Astrocyte (in vitro differentiated cells and primary cell): ENCODE measurements around the gene INAFM1.

Source experiments
- CTCF ChIP-seq: IDR thresholded peaks from 2 replicates; pipeline ENCODE4 v1.5.1; 2011; ENCODE audit warnings: low read depth, mild to moderate bottlenecking, inconsistent platforms, low read length, moderate library complexity; ENCODE audit not compliant: insufficient read depth
- EZH2 ChIP-seq: IDR thresholded peaks from 2 replicates; pipeline ENCODE4 v1.6.1; 2012; ENCODE audit warnings: mild to moderate bottlenecking, low read length, inconsistent platforms; ENCODE audit not compliant: insufficient read depth

- TF ChIP-seq CTCF (no peak), EZH2 (no peak)
Measured at GRCh38 chr19:47253970-47254369, 20.7 kb upstream of the INAFM1 start.
